ENCODE measurements around the gene ACADL. TPM values are rescaled to one million over a fixed set of nuclear protein-coding genes. Genes with fewer than 3 reads are reported as not detected.

ACADL gene
- total and polyA plus RNA-seq, 2 of the 8 experiments (the other 6 are each of a cell fraction or from before 2014, with no cell fraction given) = 0.11 to 0.34 TPM

DNA sequence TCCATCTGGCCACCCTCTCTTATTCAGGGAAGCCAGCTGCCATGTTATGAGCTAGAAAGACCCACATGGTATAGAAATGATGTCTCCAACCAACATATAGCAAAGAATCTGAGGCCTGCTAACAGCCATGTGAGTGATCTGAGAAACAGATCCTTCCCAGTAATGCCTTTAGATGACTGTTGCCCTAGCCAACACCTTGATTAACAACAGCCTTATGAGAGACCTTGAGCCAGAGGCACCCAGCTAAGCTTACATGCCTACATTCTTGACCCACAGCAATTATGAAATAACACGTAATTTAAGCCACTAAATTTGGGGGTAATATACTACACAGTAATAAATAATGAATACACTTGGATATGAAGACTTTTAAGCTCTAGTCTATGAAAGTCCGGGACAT is 67.0 kb downstream of the ACADL start (continued):
- TF ChIP-seq GABPA (IDR thresholded peaks at IDR 0.05; ENCODE audit: borderline replicate concordance, insufficient read depth, low read length) (no peak), NRF1 (IDR thresholded peaks at IDR 0.05; ENCODE audit: low read depth, low read length) (no peak), KDM1A (IDR thresholded peaks at IDR 0.05; ENCODE audit: borderline replicate concordance, low read length) (no peak), RAD21 (IDR thresholded peaks at IDR 0.05 in 1 of 2, conservative IDR thresholded peaks at IDR 0.05 in 1 of 2; ENCODE audit: low read depth in 2 of 2, low read length in 2 of 2) (no peak)

Data from H1 (cell line).